Smooth muscle cell (in vitro differentiated cells): ENCODE results near the gene SLC29A3. TPM values are rescaled to one million over a fixed set of nuclear protein-coding genes. Genes with fewer than 3 reads are reported as not detected.

Source experiments
- DNase-seq: peaks from one replicate; lab custom pipeline; 2025; ENCODE audit not compliant: unreplicated experiment; lab: John Stamatoyannopoulos, UW
- H2AFZ ChIP-seq: fragments of 200-600 bp; sonication (generic); 2 replicates; pipeline ENCODE4 v1.6.0; 2016; ENCODE audit warnings: antibody characterized with exemption, low read depth, mild to moderate bottlenecking
- H3F3A ChIP-seq: fragments of 200-600 bp; sonication (generic); 2 replicates; pipeline ENCODE4 v1.6.0; 2017; ENCODE audit warnings: antibody characterized with exemption, low read depth
- H3K27ac ChIP-seq: fragments of 200-600 bp; sonication (generic); 2 replicates; pipeline ENCODE4 v1.5.1; 2016; ENCODE audit warnings: low read depth, mild to moderate bottlenecking
- H3K27me3 ChIP-seq: fragments of 200-600 bp; sonication (generic); 2 replicates; pipeline ENCODE4 v1.6.1; 2016; ENCODE audit warnings: low read depth, mild to moderate bottlenecking
- H3K36me3 ChIP-seq: fragments of 200-600 bp; sonication (generic); 2 replicates; pipeline ENCODE4 v1.5.1; 2016; ENCODE audit warnings: low read depth
- H3K4me1 ChIP-seq: fragments of 200-600 bp; sonication (generic); 2 replicates; pipeline ENCODE4 v1.5.1; 2016; ENCODE audit warnings: low read depth
- H3K4me2 ChIP-seq: fragments of 200-600 bp; sonication (generic); 2 replicates; pipeline ENCODE4 v1.6.0; 2016; ENCODE audit warnings: mild to moderate bottlenecking
- H3K4me3 ChIP-seq: fragments of 200-600 bp; sonication (generic); 2 replicates; pipeline ENCODE4 v1.5.1; 2016; ENCODE audit warnings: mild to moderate bottlenecking
- H3K79me2 ChIP-seq: fragments of 200-600 bp; sonication (generic); 2 replicates; pipeline ENCODE4 v1.6.0; 2016; ENCODE audit warnings: low read depth, mild to moderate bottlenecking
- H3K9ac ChIP-seq: fragments of 200-600 bp; sonication (generic); 2 replicates; pipeline ENCODE4 v1.6.0; 2016; ENCODE audit warnings: low read depth
- H3K9me3 ChIP-seq: fragments of 200-600 bp; sonication (generic); replicated peaks from 2 replicates; pipeline ENCODE4 v1.5.1; 2016; ENCODE audit warnings: low read depth
- H4K20me1 ChIP-seq: fragments of 200-600 bp; sonication (generic); 2 replicates; pipeline ENCODE4 v1.6.0; 2016; ENCODE audit warnings: low read depth
- WGBS: methylation state at CpG from one replicate; pipeline ENCODE4 v1.1.7; 2016; ENCODE audit warnings: low lambda C conversion rate; 5-methylcytosine and 5-hydroxymethylcytosine counted together
- polyA plus RNA-seq: library from polyadenylated mRNA; unstranded; fragments of >200 nt; fragmentation: Nextera tagmentation; extraction: Ambion mirVana; gene quantifications from 2 replicates; pipeline ENCODE4 v1.2.1, GENCODE V29; 2016
- total RNA-seq: library from RNA; depleted of rRNA; stranded (reverse); fragments of >200 nt; gene quantifications from 2 replicates; pipeline ENCODE4 v1.2.3, GENCODE V29; 2014
- TF ChIP-seq, protein P1 (sequence below): fragments of 200-600 bp; sonication (generic); IDR thresholded peaks from 2 replicates; pipeline ENCODE4 v1.5.1; 2017; ENCODE audit warnings: borderline replicate concordance, mild to moderate bottlenecking, antibody characterized with exemption; ENCODE audit not compliant: insufficient read depth, poor library complexity, severe bottlenecking

The SLC29A3 gene
- total and polyA plus RNA-seq, 2 experiments from 2014 or later = 2.9 to 4.8 TPM

- 77% methylated on average over 6 of the region's 6 CpGs for WGBS
- no peak for DNase-seq
- H3K4me2 ChIP-seq = no peak overlapping the region
These were observed 59.5 kb downstream of the SLC29A3 start for GRCh38 chr10:71378336-71379117.

GRCh38 chr10:71379118-71379766, 60.2 kb downstream of the SLC29A3 start:
- H3K27ac ChIP-seq = no peak overlapping the region
- H3F3A ChIP-seq = no peaks in the 10 kb centered on the region
- H4K20me1 ChIP-seq = no peaks in the 10 kb centered on the region
- H3K27me3 ChIP-seq = peaks cover 8% of the 10 kb centered on the region
- no peaks in the 10 kb centered on the region for H3K36me3 ChIP-seq
- no peaks in the 10 kb centered on the region for H3K9me3 ChIP-seq
- H3K79me2 ChIP-seq = no peaks in the 10 kb centered on the region
- peaks cover 11% of the 10 kb centered on the region for H3K4me1 ChIP-seq
- no peak overlapping the region for H3K4me3 ChIP-seq
- TF ChIP-seq, protein P1, sequence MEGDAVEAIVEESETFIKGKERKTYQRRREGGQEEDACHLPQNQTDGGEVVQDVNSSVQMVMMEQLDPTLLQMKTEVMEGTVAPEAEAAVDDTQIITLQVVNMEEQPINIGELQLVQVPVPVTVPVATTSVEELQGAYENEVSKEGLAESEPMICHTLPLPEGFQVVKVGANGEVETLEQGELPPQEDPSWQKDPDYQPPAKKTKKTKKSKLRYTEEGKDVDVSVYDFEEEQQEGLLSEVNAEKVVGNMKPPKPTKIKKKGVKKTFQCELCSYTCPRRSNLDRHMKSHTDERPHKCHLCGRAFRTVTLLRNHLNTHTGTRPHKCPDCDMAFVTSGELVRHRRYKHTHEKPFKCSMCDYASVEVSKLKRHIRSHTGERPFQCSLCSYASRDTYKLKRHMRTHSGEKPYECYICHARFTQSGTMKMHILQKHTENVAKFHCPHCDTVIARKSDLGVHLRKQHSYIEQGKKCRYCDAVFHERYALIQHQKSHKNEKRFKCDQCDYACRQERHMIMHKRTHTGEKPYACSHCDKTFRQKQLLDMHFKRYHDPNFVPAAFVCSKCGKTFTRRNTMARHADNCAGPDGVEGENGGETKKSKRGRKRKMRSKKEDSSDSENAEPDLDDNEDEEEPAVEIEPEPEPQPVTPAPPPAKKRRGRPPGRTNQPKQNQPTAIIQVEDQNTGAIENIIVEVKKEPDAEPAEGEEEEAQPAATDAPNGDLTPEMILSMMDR = no peak
- H3K9ac ChIP-seq = no peak overlapping the region
- no peak for DNase-seq
- 68% methylated on average over 3 of the region's 3 CpGs for WGBS
- H2AFZ ChIP-seq = no peak overlapping the region
- no peak overlapping the region for H3K4me2 ChIP-seq

More at GRCh38 chr10:71378336-71379117, 59.5 kb downstream of the SLC29A3 start:
- H2AFZ ChIP-seq = no peak overlapping the region
- no peak overlapping the region for H3K9ac ChIP-seq
- no peaks in the 10 kb centered on the region for H3F3A ChIP-seq
- H3K27ac ChIP-seq = no peak overlapping the region
- no peak overlapping the region for H3K4me3 ChIP-seq
- no peaks in the 10 kb centered on the region for H3K79me2 ChIP-seq
- H3K27me3 ChIP-seq = peaks cover 13% of the 10 kb centered on the region
- no peaks in the 10 kb centered on the region for H3K36me3 ChIP-seq
- TF ChIP-seq, protein P1 = no peak
- H3K9me3 ChIP-seq = no peaks in the 10 kb centered on the region
- peaks cover 11% of the 10 kb centered on the region for H3K4me1 ChIP-seq
- H4K20me1 ChIP-seq = no peaks in the 10 kb centered on the region

- no peak overlapping the region for H3K4me3 ChIP-seq
- H3K9me3 ChIP-seq = no peaks in the 10 kb centered on the region
- no peaks in the 10 kb centered on the region for H4K20me1 ChIP-seq
- peaks cover 7% of the 10 kb centered on the region for H3K27me3 ChIP-seq
- no peak overlapping the region for H2AFZ ChIP-seq
- H3K4me2 ChIP-seq = no peak overlapping the region
- H3K27ac ChIP-seq = no peak overlapping the region
- WGBS = 46% methylated on average over 1 of the region's 1 CpG
- TF ChIP-seq, protein P1 = no peak
- no peak for DNase-seq
- no peaks in the 10 kb centered on the region for H3F3A ChIP-seq
- H3K36me3 ChIP-seq = no peaks in the 10 kb centered on the region
- peaks cover 11% of the 10 kb centered on the region for H3K4me1 ChIP-seq
- H3K9ac ChIP-seq = no peak overlapping the region
- no peaks in the 10 kb centered on the region for H3K79me2 ChIP-seq
These were observed 61.8 kb downstream of the SLC29A3 start for GRCh38 chr10:71380841-71381240.
